Measurements from ENCODE around the gene WWOX. TPM values are rescaled to one million over a fixed set of nuclear protein-coding genes. Genes with fewer than 3 reads are reported as not detected.

The WWOX gene
- total RNA-seq, 1 experiment from 2014 or later: 15.6 TPM

DNA sequence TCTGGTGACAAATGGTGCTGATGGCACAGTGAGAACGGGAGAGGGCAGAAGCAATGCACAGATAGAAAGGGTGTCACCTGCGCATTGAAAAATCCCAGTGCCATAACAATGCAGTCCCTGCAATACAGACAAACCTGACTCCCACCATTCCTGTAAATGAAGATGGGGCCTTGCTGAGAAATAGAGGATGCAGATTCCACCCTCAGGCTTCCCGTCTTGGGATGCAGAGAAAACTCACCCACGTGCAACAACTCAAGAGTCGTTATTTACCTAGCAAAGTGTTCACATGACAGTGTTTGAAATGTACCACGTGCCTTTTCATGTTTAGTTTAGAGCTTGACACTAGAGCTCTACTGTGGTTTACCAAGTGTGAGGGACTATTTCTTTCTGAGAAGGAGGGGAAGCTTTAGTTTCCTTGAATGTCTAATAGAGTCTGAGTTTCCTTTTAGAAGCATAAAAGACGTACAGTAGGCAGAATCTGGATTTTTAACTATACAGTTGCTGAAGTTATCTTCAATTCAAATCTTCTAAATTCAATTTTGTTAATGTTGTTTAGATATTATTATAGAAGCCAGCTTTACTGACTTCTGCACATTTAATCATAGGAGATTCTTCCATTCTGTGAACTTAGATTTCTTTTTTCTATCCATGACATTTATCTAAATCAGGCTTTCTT, 35.6 kb downstream of the WWOX start:
- Histone ChIP-seq H4K91ac (ENCODE audit: insufficient read length, low read depth, low read length) (no peak overlapping the region), H2BK12ac (ENCODE audit: insufficient read length, low read depth, low read length) (no peak overlapping the region), H2BK5ac (ENCODE audit: insufficient read length, low read length) (no peak overlapping the region), H3K79me2 (ENCODE audit: insufficient read depth, low read length) (no peaks in the 10 kb centered on the region), H3K18ac (ENCODE audit: insufficient read length, low read depth, low read length) (no peak overlapping the region), H4K8ac (replicated peaks; ENCODE audit: insufficient read length, low read depth, low read length) (no peak overlapping the region), H4K20me1 (ENCODE audit: control insufficient read depth, insufficient read depth, insufficient read length) (no peaks in the 10 kb centered on the region), H3K4me1 (ENCODE audit: insufficient read depth, low read length) (no peaks in the 10 kb centered on the region), H3K4me2 (ENCODE audit: insufficient read depth, insufficient read length, low read length) (no peak overlapping the region), H3K79me1 (ENCODE audit: insufficient read depth, low read depth, low read length, poor library complexity, severe bottlenecking) (no peaks in the 10 kb centered on the region), H2BK20ac (ENCODE audit: low read depth, low read length, poor library complexity, severe bottlenecking) (no peak overlapping the region), H3K27me3 (ENCODE audit: insufficient read depth, low read length) (no peaks in the 10 kb centered on the region), H2BK15ac (ENCODE audit: low read depth, low read length) (no peak overlapping the region), H2AFZ (ENCODE audit: low read length) (no peak overlapping the region), H3K14ac (ENCODE audit: insufficient read depth, low read length) (no peak overlapping the region), H2AK5ac (ENCODE audit: insufficient read length, low read length) (no peak overlapping the region), H4K5ac (ENCODE audit: insufficient read length, low read depth, low read length) (no peak overlapping the region), H3K4ac (ENCODE audit: low read depth, low read length) (no peak overlapping the region), H3K27ac (ENCODE audit: insufficient read length, low read depth, low read length) (no peak overlapping the region), H3T11ph (ENCODE audit: low read length) (no peak overlapping the region), H3K23me2 (ENCODE audit: insufficient read length, low read depth, low read length, poor library complexity, severe bottlenecking) (no peaks in the 10 kb centered on the region), H3K23ac (ENCODE audit: insufficient read length, low read depth, low read length) (no peak overlapping the region), H3K56ac (ENCODE audit: insufficient read length, low read depth, low read length) (no peak overlapping the region), H3K9ac (ENCODE audit: extremely low read depth, insufficient read length, low read length) (no peak overlapping the region), H3K9me3 (ENCODE audit: control insufficient read depth, low read depth, low read length) (no peaks in the 10 kb centered on the region), H2BK120ac (ENCODE audit: low read depth, low read length, poor library complexity, severe bottlenecking) (no peak overlapping the region)
- H3K9me3 Mint-ChIP-seq: peaks cover 0 to 2% of the 10 kb centered on the region in 2 experiments; a peak in 1 of 5 replicates
- H3K27ac Mint-ChIP-seq: no peak overlapping the region; a peak in 1 of 7 replicates
- no peak overlapping the region for H3K4me3 Mint-ChIP-seq
- TF ChIP-seq, protein P1, sequence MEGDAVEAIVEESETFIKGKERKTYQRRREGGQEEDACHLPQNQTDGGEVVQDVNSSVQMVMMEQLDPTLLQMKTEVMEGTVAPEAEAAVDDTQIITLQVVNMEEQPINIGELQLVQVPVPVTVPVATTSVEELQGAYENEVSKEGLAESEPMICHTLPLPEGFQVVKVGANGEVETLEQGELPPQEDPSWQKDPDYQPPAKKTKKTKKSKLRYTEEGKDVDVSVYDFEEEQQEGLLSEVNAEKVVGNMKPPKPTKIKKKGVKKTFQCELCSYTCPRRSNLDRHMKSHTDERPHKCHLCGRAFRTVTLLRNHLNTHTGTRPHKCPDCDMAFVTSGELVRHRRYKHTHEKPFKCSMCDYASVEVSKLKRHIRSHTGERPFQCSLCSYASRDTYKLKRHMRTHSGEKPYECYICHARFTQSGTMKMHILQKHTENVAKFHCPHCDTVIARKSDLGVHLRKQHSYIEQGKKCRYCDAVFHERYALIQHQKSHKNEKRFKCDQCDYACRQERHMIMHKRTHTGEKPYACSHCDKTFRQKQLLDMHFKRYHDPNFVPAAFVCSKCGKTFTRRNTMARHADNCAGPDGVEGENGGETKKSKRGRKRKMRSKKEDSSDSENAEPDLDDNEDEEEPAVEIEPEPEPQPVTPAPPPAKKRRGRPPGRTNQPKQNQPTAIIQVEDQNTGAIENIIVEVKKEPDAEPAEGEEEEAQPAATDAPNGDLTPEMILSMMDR (conservative IDR thresholded peaks at IDR 0.05): no peak
- WGBS (ENCODE audit: extremely low coverage, insufficient read length, low lambda C conversion rate): no CpG with 5 or more reads among the region's 7 CpGs
- no peak for DNase-seq
- H3K4me1 Mint-ChIP-seq: no peaks in the 10 kb centered on the region
- H3K27me3 Mint-ChIP-seq (ENCODE audit: low read depth): no peaks in the 10 kb centered on the region
- H3K36me3 Mint-ChIP-seq (ENCODE audit: insufficient read depth in 1 of 3, low read depth in 3 of 3): no peaks in the 10 kb centered on the region
